Hepatocyte (in vitro differentiated cells): ENCODE results near the gene ZBTB16.

Experiments used
- EZH2phosphoT487 ChIP-seq: fragments of 200-600 bp; sonication (generic); IDR thresholded peaks from one replicate; pipeline ENCODE4 v1.6.1; 2018; ENCODE audit warnings: antibody characterized with exemption, mild to moderate bottlenecking, low read depth, moderate library complexity; ENCODE audit not compliant: unreplicated experiment, severe bottlenecking
- TF ChIP-seq, protein P1 (sequence below): fragments of 200-600 bp; sonication (generic); IDR thresholded peaks from 2 replicates; pipeline ENCODE4 v1.5.1; 2016; ENCODE audit warnings: antibody characterized with exemption, mild to moderate bottlenecking; ENCODE audit not compliant: poor library complexity

DNA sequence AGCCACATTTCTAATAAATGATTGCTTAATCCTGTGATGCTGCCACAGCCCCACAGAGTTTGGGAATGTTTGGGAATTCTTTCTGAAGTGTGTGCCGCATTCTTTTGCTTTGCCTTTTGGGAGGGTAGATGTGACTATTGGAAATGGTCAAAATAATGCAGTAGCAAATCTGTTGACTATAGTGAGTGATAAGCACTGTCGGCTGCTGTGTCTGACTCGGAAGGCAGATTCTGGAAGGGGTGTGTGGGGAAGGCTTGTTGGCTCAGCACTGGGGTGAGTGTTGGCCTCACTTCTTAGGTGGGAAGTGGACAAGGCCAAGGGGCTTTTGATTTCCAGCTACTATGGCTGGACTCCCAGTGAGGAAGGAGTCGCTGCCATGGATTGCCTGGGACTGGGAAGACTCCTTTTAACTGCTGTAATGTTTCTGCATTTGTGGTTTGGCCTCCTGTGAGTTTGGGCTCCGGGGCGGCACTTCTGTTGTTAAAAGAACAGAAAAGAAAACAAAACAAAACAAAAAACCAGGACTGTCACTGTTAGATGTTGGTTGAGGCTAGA lies 20.1 kb downstream of the ZBTB16 start:
- TF ChIP-seq, protein P1, sequence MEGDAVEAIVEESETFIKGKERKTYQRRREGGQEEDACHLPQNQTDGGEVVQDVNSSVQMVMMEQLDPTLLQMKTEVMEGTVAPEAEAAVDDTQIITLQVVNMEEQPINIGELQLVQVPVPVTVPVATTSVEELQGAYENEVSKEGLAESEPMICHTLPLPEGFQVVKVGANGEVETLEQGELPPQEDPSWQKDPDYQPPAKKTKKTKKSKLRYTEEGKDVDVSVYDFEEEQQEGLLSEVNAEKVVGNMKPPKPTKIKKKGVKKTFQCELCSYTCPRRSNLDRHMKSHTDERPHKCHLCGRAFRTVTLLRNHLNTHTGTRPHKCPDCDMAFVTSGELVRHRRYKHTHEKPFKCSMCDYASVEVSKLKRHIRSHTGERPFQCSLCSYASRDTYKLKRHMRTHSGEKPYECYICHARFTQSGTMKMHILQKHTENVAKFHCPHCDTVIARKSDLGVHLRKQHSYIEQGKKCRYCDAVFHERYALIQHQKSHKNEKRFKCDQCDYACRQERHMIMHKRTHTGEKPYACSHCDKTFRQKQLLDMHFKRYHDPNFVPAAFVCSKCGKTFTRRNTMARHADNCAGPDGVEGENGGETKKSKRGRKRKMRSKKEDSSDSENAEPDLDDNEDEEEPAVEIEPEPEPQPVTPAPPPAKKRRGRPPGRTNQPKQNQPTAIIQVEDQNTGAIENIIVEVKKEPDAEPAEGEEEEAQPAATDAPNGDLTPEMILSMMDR, result no peak
- no peak for TF ChIP-seq EZH2phosphoT487
